Endothelial cell of umbilical vein (primary cell): ENCODE measurements around the gene SDK2. TPM values are rescaled to one million over a fixed set of nuclear protein-coding genes. Genes with fewer than 3 reads are reported as not detected.

Source experiments
- BruUV-seq: library from RNA; stranded (reverse); fragments of 400-500 nt; replicated peaks from 2 replicates; lab custom pipeline; 2021; lab: Mats Ljungman, UMichigan
- CTCF ChIA-PET: fragments of 300-600, 350-600 bp; sonication (Branson Sonifier 250); formaldehyde crosslinking; loops from one replicate; lab custom pipeline; 2021; ENCODE audit warnings: antibody characterized with exemption, inconsistent platforms; lab: Charles Lee
- POLR2A ChIA-PET: fragments of 300-600, 350-600 bp; sonication (Branson Sonifier 250); formaldehyde crosslinking; loops from one replicate; lab custom pipeline; 2021; ENCODE audit warnings: antibody characterized with exemption, inconsistent platforms; lab: Charles Lee
- DNase-seq: peaks from one replicate; pipeline ENCODE4 v3.0.0-alpha.2; 2011; ENCODE audit warnings: low read depth, low spot score
- FAIRE-seq: peaks from 2 replicates; lab custom pipeline; 2011; peaks lifted over from hg19 to GRCh38; lab: Jason Lieb, UNC
- H2AFZ ChIP-seq: 2 replicates; pipeline ENCODE4 v1.6.0; 2012; ENCODE audit warnings: low read depth, low read length, control low read depth, inconsistent platforms
- H3K27ac ChIP-seq: 2 replicates; pipeline ENCODE4 v1.5.1; 2011; ENCODE audit warnings: low read depth, mild to moderate bottlenecking, control low read depth, low read length, moderate library complexity; ENCODE audit not compliant: insufficient read depth
- H3K27me3 ChIP-seq, 2 experiments: 2 replicates each; pipeline versions ENCODE4 v1.6.0 to v1.6.1; 2011; ENCODE audit warnings: low read length in 2 of 2, mixed read lengths in 1 of 2; ENCODE audit not compliant: control insufficient read depth in 2 of 2, insufficient read depth in 2 of 2
- H3K36me3 ChIP-seq, 2 experiments: 2 replicates in 1 of 2; 3 replicates in 1 of 2; pipeline ENCODE4 v1.5.1; 2011; ENCODE audit warnings: low read length in 2 of 2, mild to moderate bottlenecking in 1 of 2, moderate library complexity in 1 of 2; ENCODE audit not compliant: control insufficient read depth in 2 of 2, insufficient read depth in 2 of 2; ENCODE audit errors: extremely low read depth in 1 of 2
- H3K4me1 ChIP-seq: 3 replicates; pipeline ENCODE4 v1.5.1; 2011; ENCODE audit warnings: mild to moderate bottlenecking, low read length; ENCODE audit not compliant: control insufficient read depth, insufficient read depth; ENCODE audit errors: extremely low read depth
- H3K4me2 ChIP-seq: 2 replicates; pipeline ENCODE4 v1.6.1; 2011; ENCODE audit warnings: low read length, control low read depth, mixed read lengths; ENCODE audit not compliant: insufficient read depth
- H3K4me3 ChIP-seq, 3 experiments: fragments of 200-600 bp in 1 of 3; sonication (generic), shearing (Covaris generic) in 1 of 3; replicated peaks in 1 of 3; 2 replicates each; pipeline ENCODE4 v1.5.1; 2011 to 2016; ENCODE audit warnings: control low read depth in 3 of 3, low read length in 3 of 3, mild to moderate bottlenecking in 2 of 3, inconsistent platforms in 1 of 3, low read depth in 1 of 3, moderate library complexity in 1 of 3; ENCODE audit not compliant: insufficient read depth in 1 of 3
- H3K79me2 ChIP-seq: 2 replicates; pipeline ENCODE4 v1.6.0; 2012; ENCODE audit warnings: low read length, inconsistent platforms; ENCODE audit not compliant: control insufficient read depth, insufficient read depth
- H3K9ac ChIP-seq: replicated peaks from 2 replicates; pipeline ENCODE3; 2011; ENCODE audit warnings: low read length, control low read depth; ENCODE audit not compliant: insufficient read depth; ENCODE audit errors: extremely low read depth
- H3K9me1 ChIP-seq: replicated peaks from 3 replicates; pipeline ENCODE4 v1.6.0; 2011; ENCODE audit warnings: mild to moderate bottlenecking, low read length; ENCODE audit not compliant: control insufficient read depth, insufficient read depth; ENCODE audit errors: extremely low read depth
- H3K9me3 ChIP-seq: replicated peaks from 2 replicates; pipeline ENCODE4 v1.5.1; 2012; ENCODE audit warnings: low read length, inconsistent platforms; ENCODE audit not compliant: control insufficient read depth, insufficient read depth
- H4K20me1 ChIP-seq: replicated peaks from 2 replicates; pipeline ENCODE3; 2011; ENCODE audit warnings: mild to moderate bottlenecking, low read length; ENCODE audit not compliant: control insufficient read depth, insufficient read depth; ENCODE audit errors: extremely low read depth
- EZH2 ChIP-seq: IDR thresholded peaks from 2 replicates; pipeline ENCODE4 v1.6.1; 2012; ENCODE audit warnings: borderline replicate concordance, low read depth, mild to moderate bottlenecking, moderate library complexity, low read length, inconsistent platforms; ENCODE audit not compliant: severe bottlenecking
- FOS ChIP-seq: IDR thresholded peaks from 2 replicates; pipeline ENCODE4 v1.6.1; 2011; ENCODE audit warnings: mild to moderate bottlenecking, low read length, moderate library complexity, borderline replicate concordance; ENCODE audit not compliant: insufficient read depth
- GATA2 ChIP-seq: IDR thresholded peaks from 2 replicates; pipeline ENCODE4 v1.7.0; 2011; ENCODE audit warnings: low read depth, mild to moderate bottlenecking, moderate library complexity, mixed read lengths, low read length; ENCODE audit not compliant: insufficient read length, insufficient read depth
- JUN ChIP-seq: IDR thresholded peaks from 2 replicates; pipeline ENCODE4 v1.6.1; 2011; ENCODE audit warnings: borderline replicate concordance, low read depth; ENCODE audit not compliant: insufficient read length, insufficient read depth
- MYC ChIP-seq: IDR thresholded peaks from one replicate; pipeline ENCODE4 v1.6.1; 2011; ENCODE audit warnings: mild to moderate bottlenecking, low read depth, low read length
- POLR2A ChIP-seq: IDR thresholded peaks from 2 replicates; pipeline ENCODE4 v1.6.1; 2012; ENCODE audit warnings: low read depth, mild to moderate bottlenecking, control low read depth, low read length
- POLR2AphosphoS5 ChIP-seq: IDR thresholded peaks from 2 replicates; pipeline ENCODE4 v1.6.1; 2012; ENCODE audit warnings: low read depth, mild to moderate bottlenecking, control low read depth, low read length, moderate library complexity; ENCODE audit not compliant: insufficient read depth
- dilution Hi-C: fragments of 300-500 bp; cut with MboI; formaldehyde crosslinking; loops from one replicate; pipeline ENCODE4 v1.15.0; 2019; ENCODE audit warnings: low sequenced_read_pairs; ENCODE audit not compliant: extremely low pct_ligation_motif_present
- intact Hi-C: fragments of 100-400 bp; cut with micrococcal nuclease; formaldehyde crosslinking; loops from one replicate; pipeline ENCODE4 v1.10.0; 2022
- polyA plus RNA-seq, 4 experiments: library from polyadenylated mRNA; depleted of rRNA in 3 of 4; stranded (reverse) in 3 of 4; unstranded in 1 of 4; fragments of >200 nt; gene quantifications; 2 replicates each; pipeline versions ENCODE4 v1.2.1 to v1.2.3, GENCODE V29; 2011 to 2012; ENCODE audit warnings: missing spikeins in 1 of 4
- total RNA-seq: library from RNA; stranded (reverse); gene quantifications from 2 replicates; pipeline ENCODE4 v1.2.3, GENCODE V29; 2021
- TF ChIP-seq, protein P1 (sequence below), 2 donors: IDR thresholded peaks; 1 replicate in 1 of 2; 2 replicates in 1 of 2; pipeline ENCODE4 v1.5.1; 2011; ENCODE audit warnings: low read length in 2 of 2, mild to moderate bottlenecking in 2 of 2, moderate library complexity in 2 of 2, control low read depth in 1 of 2, inconsistent platforms in 1 of 2, low read depth in 1 of 2; ENCODE audit not compliant: insufficient read depth in 1 of 2; ENCODE audit errors: extremely low read depth in 1 of 2
- TF ChIP-seq, protein P2 (sequence below): IDR thresholded peaks from 2 replicates; pipeline ENCODE4 v1.6.1; 2011; ENCODE audit not compliant: insufficient read depth, insufficient read length

The SDK2 gene
- total and polyA plus RNA-seq, 2 donors (not counting 3 experiments of a cell fraction or from before 2014, with no cell fraction given): not detected

DNA sequence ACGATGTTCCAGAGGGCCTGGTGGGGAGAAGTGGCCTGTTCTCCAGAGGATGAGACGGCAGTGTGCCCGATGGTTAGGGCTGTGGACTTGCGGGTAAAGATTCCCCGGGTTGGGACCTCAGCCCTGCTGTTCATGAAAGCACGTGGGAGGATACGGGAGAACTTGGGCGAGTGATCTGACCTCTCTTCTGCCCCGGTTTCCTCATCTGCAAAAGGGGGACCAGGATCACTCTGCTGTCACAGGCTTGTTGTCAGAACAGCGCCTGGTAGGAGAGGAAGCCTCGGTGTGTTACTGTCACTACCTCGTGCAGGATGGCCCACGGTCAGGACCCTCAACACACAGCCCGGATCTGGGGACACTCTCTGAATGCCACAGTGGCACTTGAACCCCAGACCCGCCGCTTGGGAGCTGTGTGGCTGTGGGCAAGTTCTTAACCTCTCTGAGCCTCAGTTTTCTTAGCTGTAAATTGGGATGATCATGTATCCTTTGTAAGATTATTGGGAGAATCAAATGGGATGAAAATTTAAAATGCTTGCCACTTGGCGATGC lies 246.9 kb downstream of the SDK2 start:
- Histone ChIP-seq H3K27me3 (no peaks in the 10 kb centered on the region), H4K20me1 (no peaks in the 10 kb centered on the region), H3K27ac (no peak overlapping the region), H3K36me3 (no peaks in the 10 kb centered on the region), H3K9ac (no peak overlapping the region), H2AFZ (no peak overlapping the region), H3K9me1 (no peaks in the 10 kb centered on the region), H3K4me1 (no peaks in the 10 kb centered on the region), H3K4me2 (no peak overlapping the region), H3K9me3 (no peaks in the 10 kb centered on the region), H3K79me2 (no peaks in the 10 kb centered on the region), H3K4me3 (no peak overlapping the region)
- POLR2A ChIA-PET: no interaction called here
- FAIRE-seq (no peak), DNase-seq (no peak)
- intact Hi-C loops (no loop called here), dilution Hi-C loops (no loop called here)
- no peak for TF ChIP-seq POLR2A
- no peak for TF ChIP-seq GATA2
- no peak for TF ChIP-seq POLR2AphosphoS5
- TF ChIP-seq, protein P1, sequence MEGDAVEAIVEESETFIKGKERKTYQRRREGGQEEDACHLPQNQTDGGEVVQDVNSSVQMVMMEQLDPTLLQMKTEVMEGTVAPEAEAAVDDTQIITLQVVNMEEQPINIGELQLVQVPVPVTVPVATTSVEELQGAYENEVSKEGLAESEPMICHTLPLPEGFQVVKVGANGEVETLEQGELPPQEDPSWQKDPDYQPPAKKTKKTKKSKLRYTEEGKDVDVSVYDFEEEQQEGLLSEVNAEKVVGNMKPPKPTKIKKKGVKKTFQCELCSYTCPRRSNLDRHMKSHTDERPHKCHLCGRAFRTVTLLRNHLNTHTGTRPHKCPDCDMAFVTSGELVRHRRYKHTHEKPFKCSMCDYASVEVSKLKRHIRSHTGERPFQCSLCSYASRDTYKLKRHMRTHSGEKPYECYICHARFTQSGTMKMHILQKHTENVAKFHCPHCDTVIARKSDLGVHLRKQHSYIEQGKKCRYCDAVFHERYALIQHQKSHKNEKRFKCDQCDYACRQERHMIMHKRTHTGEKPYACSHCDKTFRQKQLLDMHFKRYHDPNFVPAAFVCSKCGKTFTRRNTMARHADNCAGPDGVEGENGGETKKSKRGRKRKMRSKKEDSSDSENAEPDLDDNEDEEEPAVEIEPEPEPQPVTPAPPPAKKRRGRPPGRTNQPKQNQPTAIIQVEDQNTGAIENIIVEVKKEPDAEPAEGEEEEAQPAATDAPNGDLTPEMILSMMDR (IDR thresholded peaks at IDR 0.05; ENCODE audit: extremely low read depth in 1 of 2, insufficient read depth in 1 of 2, low read depth in 1 of 2, low read length in 2 of 2): no peak
- TF ChIP-seq FOS: no peak
- TF ChIP-seq JUN: no peak
- TF ChIP-seq MYC: no peak
- TF ChIP-seq EZH2: no peak
- TF ChIP-seq, protein P2, sequence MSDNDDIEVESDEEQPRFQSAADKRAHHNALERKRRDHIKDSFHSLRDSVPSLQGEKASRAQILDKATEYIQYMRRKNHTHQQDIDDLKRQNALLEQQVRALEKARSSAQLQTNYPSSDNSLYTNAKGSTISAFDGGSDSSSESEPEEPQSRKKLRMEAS: no peak
- no TSS peak for BruUV-seq
- CTCF ChIA-PET: interaction anchor here (1.6 kb wide), 1 partner anchor 16 kb away, joined by 4 read pairs; no protein-coding TSS in a partner anchor
